ENCODE measurements around the gene RANBP10.

DNA sequence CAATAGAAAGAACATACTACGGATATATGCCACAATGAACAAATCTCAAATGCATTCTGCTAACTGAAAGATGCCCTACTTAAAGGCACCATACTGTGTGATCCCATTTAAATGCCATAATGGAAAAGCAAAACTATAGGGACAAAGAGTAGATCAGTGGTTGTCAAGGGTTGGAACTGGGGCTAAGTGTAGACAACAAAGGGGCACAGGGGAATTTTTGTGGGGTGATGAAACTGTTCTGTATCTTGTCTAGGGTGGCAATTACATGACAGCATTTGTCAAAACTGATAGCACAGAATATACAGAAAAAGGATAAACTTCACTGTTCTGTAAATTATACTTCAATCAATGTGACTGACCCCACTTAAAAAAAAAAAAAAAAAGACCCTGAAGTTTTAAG is 104.9 kb downstream of the RANBP10 start:
- TF ChIP-seq CTCF (IDR thresholded peaks at IDR 0.05; ENCODE audit: insufficient read depth, low read length, poor library complexity, severe bottlenecking) (no peak), EZH2phosphoT487 (conservative IDR thresholded peaks at IDR 0.05; ENCODE audit: low read length) (no peak)
